Cerebellar nuclear complex (tissue), 1 donor: ENCODE data around the gene GPC6.

ENCODE experiments used
- DNase-seq, 2 experiments: peaks; one replicate each; lab custom pipeline; 2025; lab: John Stamatoyannopoulos, UW

GPC6 gene

GRCh38 chr13:94050039-94050438 is 823.4 kb downstream of the GPC6 start:
- DNase-seq, result no peak

- no peak for DNase-seq
Observed at GRCh38 chr13:94050686-94051085, 824.1 kb downstream of the GPC6 start.

GRCh38 chr13:94053986-94054593 is 827.5 kb downstream of the GPC6 start:
- no peak for DNase-seq

GRCh38 chr13:94056362-94056990 is 829.9 kb downstream of the GPC6 start:
- DNase-seq, result no peak

GRCh38 chr13:94057618-94058186 is 831.1 kb downstream of the GPC6 start:
- no peak for DNase-seq

GRCh38 chr13:94058821-94059360 is 832.3 kb downstream of the GPC6 start:
- no peak for DNase-seq

GRCh38 chr13:94061301-94061700 is 834.7 kb downstream of the GPC6 start:
- DNase-seq, result no peak

GRCh38 chr13:94063096-94063495 is 836.5 kb downstream of the GPC6 start:
- DNase-seq, result no peak

- DNase-seq, result no peak
Observed at GRCh38 chr13:94063848-94064247, 837.2 kb downstream of the GPC6 start.

- no peak for DNase-seq
Observed at GRCh38 chr13:94065741-94066140, 839.1 kb downstream of the GPC6 start.

GRCh38 chr13:94073007-94073744 is 846.6 kb downstream of the GPC6 start:
- DNase-seq, result no peak

- DNase-seq, result no peak
Observed at GRCh38 chr13:94079876-94080275, 853.3 kb downstream of the GPC6 start.

GRCh38 chr13:94080527-94080926 is 853.9 kb downstream of the GPC6 start:
- no peak for DNase-seq

- no peak for DNase-seq
Observed at GRCh38 chr13:94087100-94087499, 860.5 kb downstream of the GPC6 start.

GRCh38 chr13:94088742-94089141 is 862.1 kb downstream of the GPC6 start:
- no peak for DNase-seq

GRCh38 chr13:94090773-94091480 is 864.3 kb downstream of the GPC6 start:
- DNase-seq, result no peak

- DNase-seq, result no peak
Observed at GRCh38 chr13:94093652-94094315, 867.2 kb downstream of the GPC6 start.

- no peak for DNase-seq
Observed at GRCh38 chr13:94109715-94110374, 883.2 kb downstream of the GPC6 start.

- DNase-seq, result no peak
Observed at GRCh38 chr13:94112227-94112626, 885.6 kb downstream of the GPC6 start.

- DNase-seq, result no peak
Observed at GRCh38 chr13:94112731-94113130, 886.1 kb downstream of the GPC6 start.

- DNase-seq, result no peak
Observed at GRCh38 chr13:94113245-94113644, 886.6 kb downstream of the GPC6 start.
